ENCODE data around the gene PRPF40B. TPM values are rescaled to one million over a fixed set of nuclear protein-coding genes. Genes with fewer than 3 reads are reported as not detected.

PRPF40B gene
- total RNA-seq, 3 donors from 2014 or later (not counting 1 experiment from before 2014, with no cell fraction given) = 5.6 to 6.8 (median 5.9) TPM

- Histone ChIP-seq H3K4me1 (ENCODE audit: control insufficient read depth, insufficient read depth, low read length) (peaks cover 44% of the 10 kb centered on the region), H3K36me3 (ENCODE audit: control insufficient read depth, insufficient read depth, low read length) (peaks cover 10% of the 10 kb centered on the region), H3K27ac (ENCODE audit: low read length) (peak overlapping the region; percentile 86), H3K27me3 (ENCODE audit: control insufficient read depth, insufficient read depth, low read length) (no peaks in the 10 kb centered on the region), H3K9me3 (ENCODE audit: control insufficient read depth, insufficient read depth, low read length) (no peaks in the 10 kb centered on the region), H3K4me3 (ENCODE audit: low read length) (peak overlapping the region; percentile 1)
- H3K36me3 Mint-ChIP-seq = no peaks in the 10 kb centered on the region
- intact Hi-C loops (cut with micrococcal nuclease) = loop anchor here (2.0 kb wide), 1 partner anchor 22 kb away; no protein-coding TSS in a partner anchor
- H3K4me1 Mint-ChIP-seq = peaks cover 60 to 70% of the 10 kb centered on the region in 2 donors
- ATAC-seq = peak; percentile 89 to 96 (median 91)
- 19% methylated on average over 4 of the region's 5 CpGs for WGBS (ENCODE audit: insufficient coverage)
- peak overlapping the region; percentile 93 to 95 for H3K27ac Mint-ChIP-seq
- TF ChIP-seq, protein P1, sequence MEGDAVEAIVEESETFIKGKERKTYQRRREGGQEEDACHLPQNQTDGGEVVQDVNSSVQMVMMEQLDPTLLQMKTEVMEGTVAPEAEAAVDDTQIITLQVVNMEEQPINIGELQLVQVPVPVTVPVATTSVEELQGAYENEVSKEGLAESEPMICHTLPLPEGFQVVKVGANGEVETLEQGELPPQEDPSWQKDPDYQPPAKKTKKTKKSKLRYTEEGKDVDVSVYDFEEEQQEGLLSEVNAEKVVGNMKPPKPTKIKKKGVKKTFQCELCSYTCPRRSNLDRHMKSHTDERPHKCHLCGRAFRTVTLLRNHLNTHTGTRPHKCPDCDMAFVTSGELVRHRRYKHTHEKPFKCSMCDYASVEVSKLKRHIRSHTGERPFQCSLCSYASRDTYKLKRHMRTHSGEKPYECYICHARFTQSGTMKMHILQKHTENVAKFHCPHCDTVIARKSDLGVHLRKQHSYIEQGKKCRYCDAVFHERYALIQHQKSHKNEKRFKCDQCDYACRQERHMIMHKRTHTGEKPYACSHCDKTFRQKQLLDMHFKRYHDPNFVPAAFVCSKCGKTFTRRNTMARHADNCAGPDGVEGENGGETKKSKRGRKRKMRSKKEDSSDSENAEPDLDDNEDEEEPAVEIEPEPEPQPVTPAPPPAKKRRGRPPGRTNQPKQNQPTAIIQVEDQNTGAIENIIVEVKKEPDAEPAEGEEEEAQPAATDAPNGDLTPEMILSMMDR (IDR thresholded peaks at IDR 0.05) = no peak
- H3K9me3 Mint-ChIP-seq = no peaks in the 10 kb centered on the region
- H3K27me3 Mint-ChIP-seq (ENCODE audit: low read depth in 2 of 2) = no peaks in the 10 kb centered on the region
- peak overlapping the region; percentile 80 for H3K4me3 Mint-ChIP-seq
- peak; percentile 51 to 90 for DNase-seq
Observed at GRCh38 chr12:49662998-49663843, 39.9 kb downstream of the PRPF40B start.

DNA sequence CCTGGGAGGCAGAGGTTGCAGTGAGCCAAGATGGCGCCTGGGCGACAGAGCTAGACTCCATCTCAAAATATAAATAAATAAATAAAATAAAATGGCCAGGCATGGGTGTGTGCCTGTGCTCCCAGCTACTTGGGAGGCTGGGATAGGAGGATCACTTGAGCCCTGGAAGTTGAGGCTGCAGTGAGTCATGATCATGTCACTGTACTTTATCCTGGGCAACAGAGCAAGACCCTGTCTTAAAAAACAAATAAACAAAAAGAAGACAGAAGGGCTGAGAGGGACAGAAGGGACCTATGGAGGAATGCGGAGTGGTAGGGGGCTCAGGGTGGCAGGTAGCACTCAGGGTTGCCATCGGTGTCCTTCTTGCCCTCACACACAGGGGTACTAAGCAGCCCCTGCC lies 40.8 kb downstream of the PRPF40B start:
- Mint-ChIP-seq H3K36me3 (no peaks in the 10 kb centered on the region), H3K27ac (peak overlapping the region; percentile 93 to 95), H3K4me3 (peak overlapping the region; percentile 80), H3K4me1 (peaks cover 64 to 77% of the 10 kb centered on the region in 2 donors), H3K27me3 (ENCODE audit: low read depth in 2 of 2) (no peaks in the 10 kb centered on the region), H3K9me3 (no peaks in the 10 kb centered on the region)
- ATAC-seq (no peak), DNase-seq (no peak)
- H3K36me3 ChIP-seq (ENCODE audit: control insufficient read depth, insufficient read depth, low read length) = peaks cover 6% of the 10 kb centered on the region
- H3K9me3 ChIP-seq (ENCODE audit: control insufficient read depth, insufficient read depth, low read length) = no peaks in the 10 kb centered on the region
- intact Hi-C loops (cut with micrococcal nuclease) = no loop called here
- H3K4me3 ChIP-seq (ENCODE audit: low read length) = no peak overlapping the region
- TF ChIP-seq, protein P1 (IDR thresholded peaks at IDR 0.05) = no peak
- peaks cover 46% of the 10 kb centered on the region for H3K4me1 ChIP-seq (ENCODE audit: control insufficient read depth, insufficient read depth, low read length)
- 89% methylated on average over 2 of the region's 4 CpGs for WGBS (ENCODE audit: insufficient coverage)
- H3K27me3 ChIP-seq (ENCODE audit: control insufficient read depth, insufficient read depth, low read length) = no peaks in the 10 kb centered on the region
- H3K27ac ChIP-seq (ENCODE audit: low read length) = peak overlapping the region; percentile 86

DNA sequence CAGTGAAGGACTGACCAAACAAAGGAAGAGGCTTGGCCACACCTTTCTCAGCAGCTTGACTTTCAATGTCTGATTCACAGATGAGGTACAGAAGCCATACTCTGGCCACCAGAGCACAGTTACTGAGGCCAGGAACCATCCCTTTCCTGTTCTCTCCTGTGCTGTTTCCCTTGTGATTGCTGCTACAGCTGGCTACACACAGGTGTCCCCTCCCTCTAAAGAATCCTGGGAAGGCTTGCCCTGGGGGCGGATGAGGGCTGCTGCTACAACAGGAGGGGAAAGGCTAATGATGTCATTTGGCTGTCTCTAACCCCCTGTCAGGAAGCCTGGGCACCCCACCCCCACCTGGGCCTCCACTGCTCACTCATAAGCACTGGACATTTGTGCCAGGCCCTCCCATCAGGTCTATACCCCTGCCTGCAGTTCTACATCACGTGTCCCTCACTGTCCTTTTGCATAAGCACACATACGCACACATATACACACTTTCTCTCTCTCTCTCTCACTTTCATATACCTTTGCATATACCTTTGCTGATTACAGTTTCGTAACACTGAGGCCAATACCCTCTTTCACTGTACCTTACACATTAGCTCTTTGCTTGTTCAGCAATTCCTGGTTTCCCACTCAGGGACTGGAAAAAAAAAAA lies 41.4 kb downstream of the PRPF40B start:
- Mint-ChIP-seq H3K4me1 (peaks cover 66 to 82% of the 10 kb centered on the region in 2 donors), H3K27ac (peak overlapping the region; percentile 93 to 95), H3K4me3 (no peak overlapping the region), H3K9me3 (no peaks in the 10 kb centered on the region), H3K36me3 (no peaks in the 10 kb centered on the region), H3K27me3 (ENCODE audit: low read depth in 2 of 2) (no peaks in the 10 kb centered on the region)
- TF ChIP-seq, protein P1 (IDR thresholded peaks at IDR 0.05) = no peak
- Histone ChIP-seq H3K27me3 (ENCODE audit: control insufficient read depth, insufficient read depth, low read length) (no peaks in the 10 kb centered on the region), H3K9me3 (ENCODE audit: control insufficient read depth, insufficient read depth, low read length) (no peaks in the 10 kb centered on the region), H3K27ac (ENCODE audit: low read length) (peak overlapping the region; percentile 86), H3K4me1 (ENCODE audit: control insufficient read depth, insufficient read depth, low read length) (peaks cover 51% of the 10 kb centered on the region), H3K36me3 (ENCODE audit: control insufficient read depth, insufficient read depth, low read length) (peaks cover 5% of the 10 kb centered on the region), H3K4me3 (ENCODE audit: low read length) (no peak overlapping the region)
- intact Hi-C loops (cut with micrococcal nuclease) = no loop called here
- peak in 1 of 3 donors; percentile 46 for ATAC-seq
- WGBS (ENCODE audit: insufficient coverage) = 74% methylated on average over 4 of the region's 4 CpGs
- DNase-seq = no peak

All from natural killer cell (primary cell).